ENCODE results near the gene POU6F2.

DNA sequence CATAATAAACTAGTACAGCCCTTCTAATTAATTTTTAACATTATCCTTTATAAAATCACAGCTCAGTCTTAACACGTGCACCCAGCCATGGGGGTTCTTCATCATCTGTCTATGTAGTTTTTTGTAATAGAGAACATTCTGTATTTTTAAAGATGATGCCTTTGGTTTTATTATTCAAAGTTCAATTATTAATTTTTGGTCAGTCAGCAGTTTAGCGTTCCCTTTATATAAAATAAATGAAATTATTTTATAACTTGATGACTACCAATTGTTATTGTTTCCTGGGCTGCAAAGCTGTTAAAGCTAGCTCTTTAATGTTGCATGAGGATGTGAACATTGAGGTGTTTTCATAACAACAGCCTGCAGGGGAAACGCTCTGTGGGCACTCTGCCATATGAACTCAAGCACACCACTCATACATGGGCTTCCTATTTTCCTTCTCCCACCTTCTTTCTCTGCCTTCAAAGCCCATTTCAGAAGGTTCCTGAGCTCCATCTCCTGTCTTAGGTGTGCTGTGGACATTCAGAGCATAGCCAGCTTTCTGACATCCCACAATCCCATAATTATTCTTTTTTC, 416.5 kb downstream of the POU6F2 start:
- TF ChIP-seq, protein P1, sequence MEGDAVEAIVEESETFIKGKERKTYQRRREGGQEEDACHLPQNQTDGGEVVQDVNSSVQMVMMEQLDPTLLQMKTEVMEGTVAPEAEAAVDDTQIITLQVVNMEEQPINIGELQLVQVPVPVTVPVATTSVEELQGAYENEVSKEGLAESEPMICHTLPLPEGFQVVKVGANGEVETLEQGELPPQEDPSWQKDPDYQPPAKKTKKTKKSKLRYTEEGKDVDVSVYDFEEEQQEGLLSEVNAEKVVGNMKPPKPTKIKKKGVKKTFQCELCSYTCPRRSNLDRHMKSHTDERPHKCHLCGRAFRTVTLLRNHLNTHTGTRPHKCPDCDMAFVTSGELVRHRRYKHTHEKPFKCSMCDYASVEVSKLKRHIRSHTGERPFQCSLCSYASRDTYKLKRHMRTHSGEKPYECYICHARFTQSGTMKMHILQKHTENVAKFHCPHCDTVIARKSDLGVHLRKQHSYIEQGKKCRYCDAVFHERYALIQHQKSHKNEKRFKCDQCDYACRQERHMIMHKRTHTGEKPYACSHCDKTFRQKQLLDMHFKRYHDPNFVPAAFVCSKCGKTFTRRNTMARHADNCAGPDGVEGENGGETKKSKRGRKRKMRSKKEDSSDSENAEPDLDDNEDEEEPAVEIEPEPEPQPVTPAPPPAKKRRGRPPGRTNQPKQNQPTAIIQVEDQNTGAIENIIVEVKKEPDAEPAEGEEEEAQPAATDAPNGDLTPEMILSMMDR (IDR thresholded peaks at IDR 0.05), result no peak
- TF ChIP-seq EZH2 (IDR thresholded peaks at IDR 0.05; ENCODE audit: borderline replicate concordance, insufficient read depth, low read depth, low read length, poor library complexity, severe bottlenecking), result no peak
